Stimulated activated naive CD4-positive, alpha-beta T cell (primary cell): ENCODE data around the gene MAP1LC3B.

Experiments
- DNase-seq, 6 experiments: peaks; one replicate each; lab custom pipeline; 2025; lab: John Stamatoyannopoulos, UW

MAP1LC3B gene

DNA sequence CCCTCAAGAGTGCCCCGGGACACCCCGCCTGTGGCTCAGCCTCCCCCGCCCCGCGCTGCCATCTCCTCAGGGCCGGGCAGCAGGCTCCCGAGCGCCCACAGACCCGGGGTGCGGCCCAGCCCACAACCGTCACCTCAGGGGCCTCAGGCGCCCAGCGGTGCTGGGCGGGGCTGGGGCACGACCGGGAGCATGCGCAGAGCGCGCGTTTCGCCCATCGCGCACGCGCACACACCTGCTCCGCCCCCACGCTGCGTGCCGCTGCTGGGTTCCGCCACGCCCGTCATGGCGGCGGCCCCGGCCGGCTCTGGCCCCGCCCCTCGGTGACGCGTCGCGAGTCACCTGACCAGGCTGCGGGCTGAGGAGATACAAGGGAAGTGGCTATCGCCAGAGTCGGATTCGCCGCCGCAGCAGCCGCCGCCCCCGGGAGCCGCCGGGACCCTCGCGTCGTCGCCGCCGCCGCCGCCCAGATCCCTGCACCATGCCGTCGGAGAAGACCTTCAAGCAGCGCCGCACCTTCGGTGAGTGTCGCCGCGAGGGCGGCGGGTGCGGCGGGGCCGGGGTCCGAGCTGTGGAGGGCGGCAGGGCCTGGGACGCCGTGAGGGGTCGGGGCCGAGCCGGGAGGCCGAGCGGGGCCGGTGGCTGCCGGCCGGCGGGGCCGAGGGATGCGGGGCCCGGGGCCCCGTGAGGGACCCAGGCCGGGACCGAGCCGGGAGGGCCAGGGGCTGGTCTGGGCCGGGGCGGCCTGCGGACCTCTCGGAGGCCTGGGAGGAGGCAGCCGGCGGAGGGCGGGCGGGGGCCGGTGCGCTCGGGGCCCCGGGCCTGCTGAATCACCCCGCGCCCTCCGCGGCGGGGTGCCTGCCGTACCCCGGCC, at the start of gene MAP1LC3B:
Gene MAP1LC3B (plus strand): TSS at position 387 of the 871 bp plus-strand sequence. CDS start 92 bp downstream, at position 479.
- DNase-seq: peak; percentile 96 to 99 (median 98)

DNA sequence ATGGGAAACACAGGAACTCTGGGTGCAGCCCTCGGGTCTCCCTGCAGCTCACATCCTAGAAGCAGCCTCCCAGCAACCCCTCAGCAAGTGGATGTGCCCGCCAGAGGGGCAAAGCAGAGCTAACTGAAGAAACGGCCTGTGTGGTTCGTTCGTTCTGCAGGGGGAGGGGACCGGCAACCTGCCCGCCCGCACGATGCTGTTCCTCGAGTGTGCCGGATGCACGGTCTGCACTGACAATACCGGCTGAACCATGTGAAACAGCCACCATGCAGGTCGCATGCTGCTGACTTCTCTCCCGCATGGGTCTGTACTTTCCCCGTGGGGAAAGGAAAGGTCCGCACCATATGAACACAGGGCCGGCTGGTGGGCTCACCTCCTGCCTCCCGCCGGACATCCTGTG, 49.6 kb upstream of the MAP1LC3B start:
- no peak for DNase-seq

DNA sequence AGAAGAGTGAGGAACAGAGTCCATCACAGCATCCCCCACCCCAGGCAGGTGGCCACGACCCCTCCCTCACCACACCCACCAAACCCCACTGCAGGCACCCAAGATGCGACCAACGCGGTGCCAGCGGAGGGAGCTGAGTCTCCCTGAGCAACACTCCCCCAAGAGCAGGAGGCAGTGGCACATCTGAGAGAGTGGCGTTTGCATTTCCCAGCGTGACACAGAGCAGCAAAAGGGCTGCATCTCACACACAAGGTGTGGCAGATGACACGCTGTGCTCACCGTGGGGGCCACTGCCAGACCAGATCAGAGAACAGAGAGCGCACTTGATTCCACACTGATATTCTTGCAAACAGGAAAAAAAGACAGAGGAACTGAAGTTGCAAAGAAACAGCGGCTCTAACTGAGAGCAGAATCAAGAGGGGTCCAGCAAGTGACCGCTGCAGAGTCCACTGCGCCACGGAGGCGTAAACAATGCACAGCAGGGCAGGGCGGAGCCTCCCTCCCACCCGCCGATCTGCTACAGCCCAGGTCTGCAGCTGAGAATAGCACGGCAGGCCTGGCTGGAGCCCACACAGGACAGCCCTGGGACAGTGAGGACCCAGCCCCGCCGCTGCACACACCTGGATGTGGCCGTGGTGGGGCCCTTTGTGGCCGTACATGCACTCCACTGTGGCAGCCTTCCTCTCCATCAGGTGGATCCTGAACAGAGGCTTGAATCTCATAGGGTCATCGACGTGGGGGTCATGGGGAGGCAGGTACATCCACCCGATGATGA, 49.0 kb upstream of the MAP1LC3B start:
- no peak for DNase-seq

DNA sequence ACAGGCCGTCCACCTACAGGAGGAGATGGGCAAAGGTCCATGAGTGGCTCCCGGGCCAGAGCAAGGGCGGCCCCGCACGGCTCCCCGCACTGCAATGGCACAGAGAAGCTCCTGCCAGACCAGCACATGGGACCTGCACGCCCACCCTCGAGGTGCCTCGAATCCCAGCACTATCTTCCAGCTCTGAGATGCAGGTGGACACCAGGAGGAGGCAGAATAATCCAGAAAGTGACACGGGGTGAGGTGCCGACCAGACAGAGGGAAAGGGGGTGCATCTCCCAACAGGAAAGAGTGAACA, 48.4 kb upstream of the MAP1LC3B start:
- DNase-seq: no peak

DNA sequence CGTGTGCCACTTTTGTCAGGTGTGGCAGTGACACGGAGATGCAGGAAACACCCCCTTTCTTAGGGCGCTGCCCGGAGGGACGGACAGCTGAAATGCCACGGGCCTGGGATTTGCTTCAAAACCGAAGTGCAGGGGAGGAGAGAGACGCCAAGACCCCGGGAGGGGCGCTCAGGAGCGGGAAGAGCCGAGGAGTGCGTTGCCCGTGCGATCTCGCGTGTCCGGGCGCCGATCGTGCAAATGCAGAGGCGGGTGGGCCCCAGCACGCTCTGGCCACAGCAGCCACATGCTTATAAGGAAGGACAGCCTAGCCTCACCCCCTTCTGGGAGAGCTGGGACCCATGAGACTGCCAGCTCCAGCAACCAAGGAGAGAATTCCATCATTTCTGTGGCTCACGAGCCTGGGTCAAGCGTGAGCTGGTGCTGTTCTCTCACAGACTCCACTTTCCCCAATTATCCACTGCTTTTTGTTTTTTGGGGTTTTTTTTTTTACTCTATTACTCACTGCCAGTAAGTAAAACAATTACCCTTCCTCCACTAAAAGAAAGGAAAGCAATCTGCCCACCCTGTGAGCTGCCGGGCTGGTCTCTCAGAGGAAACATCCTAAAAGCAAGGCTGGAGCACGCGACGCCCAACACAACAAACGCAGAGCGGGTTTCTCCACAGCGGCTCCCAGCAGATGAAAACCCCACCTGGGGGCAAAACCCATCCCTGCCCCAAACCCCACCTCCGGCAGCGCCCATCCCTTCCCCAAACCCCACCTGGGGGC, 47.8 kb upstream of the MAP1LC3B start:
- no peak for DNase-seq

DNA sequence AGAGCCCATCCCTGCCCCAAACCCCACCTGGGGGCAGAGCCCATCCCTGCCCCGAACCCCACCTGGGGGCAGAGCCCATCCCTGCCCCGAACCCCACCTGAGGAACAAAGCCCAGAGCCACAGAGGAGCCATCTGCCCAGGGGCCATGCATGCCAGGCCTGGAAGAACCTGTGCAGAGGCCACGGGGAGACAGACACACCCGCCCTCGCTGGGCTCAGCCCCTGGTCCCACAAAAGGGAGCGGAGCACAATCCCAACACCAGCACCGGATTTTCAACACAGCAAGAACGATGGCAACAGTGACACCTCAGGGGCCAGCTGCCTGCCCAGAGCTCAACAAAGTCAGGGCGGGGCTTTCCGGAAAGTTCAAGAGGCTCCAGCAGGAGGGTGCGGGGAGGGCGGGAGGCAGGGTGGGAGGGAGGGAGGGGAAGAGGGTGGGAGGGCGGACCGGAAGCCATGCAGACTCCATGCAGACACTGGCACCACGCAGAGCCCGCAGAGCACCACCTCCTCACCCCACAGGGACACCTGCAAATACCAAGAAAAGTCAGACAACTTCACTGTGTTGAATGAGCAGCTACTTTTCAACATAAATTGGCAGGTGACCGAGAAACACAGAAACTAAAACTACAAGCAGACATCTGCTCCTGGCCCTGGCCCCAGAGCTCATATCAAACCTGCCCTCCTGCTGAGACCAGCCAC, 47.1 kb upstream of the MAP1LC3B start:
- DNase-seq: peak in 5 of 6 experiments; percentile 17 to 64 (median 43)

DNA sequence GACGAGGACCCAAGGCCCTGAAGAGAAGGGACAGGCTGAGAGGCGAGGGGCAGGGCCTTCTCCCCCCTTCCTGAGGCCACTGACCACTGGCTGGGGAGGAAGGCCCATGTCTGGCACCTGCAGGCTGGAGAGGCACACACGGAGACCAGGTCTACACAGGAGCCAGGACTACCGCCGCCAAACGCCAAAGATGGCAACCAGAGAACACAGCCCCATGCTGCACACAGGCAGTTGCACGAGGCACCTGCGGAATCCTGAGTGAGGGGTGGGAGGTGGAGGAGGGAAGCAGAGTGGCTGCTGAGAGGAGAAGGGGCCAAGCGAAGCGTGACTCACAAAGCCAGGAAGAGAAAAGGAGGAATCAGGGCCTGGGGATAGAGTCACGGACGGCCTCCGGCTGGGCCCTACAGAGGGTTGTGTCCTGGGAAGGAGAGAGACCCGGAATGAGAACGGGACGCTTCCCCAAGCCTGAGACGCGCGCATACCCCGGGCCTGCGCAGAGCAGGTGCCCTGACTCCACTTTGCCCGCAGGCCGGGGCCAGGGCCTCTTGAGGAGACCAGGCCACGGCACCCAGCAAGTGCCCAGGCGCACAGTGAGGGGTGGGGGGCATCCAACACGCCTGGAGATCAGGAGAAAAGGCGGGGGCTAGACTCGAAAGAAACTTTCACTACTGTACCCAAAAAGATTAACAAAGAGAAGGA, 46.3 kb upstream of the MAP1LC3B start:
- DNase-seq: no peak

DNA sequence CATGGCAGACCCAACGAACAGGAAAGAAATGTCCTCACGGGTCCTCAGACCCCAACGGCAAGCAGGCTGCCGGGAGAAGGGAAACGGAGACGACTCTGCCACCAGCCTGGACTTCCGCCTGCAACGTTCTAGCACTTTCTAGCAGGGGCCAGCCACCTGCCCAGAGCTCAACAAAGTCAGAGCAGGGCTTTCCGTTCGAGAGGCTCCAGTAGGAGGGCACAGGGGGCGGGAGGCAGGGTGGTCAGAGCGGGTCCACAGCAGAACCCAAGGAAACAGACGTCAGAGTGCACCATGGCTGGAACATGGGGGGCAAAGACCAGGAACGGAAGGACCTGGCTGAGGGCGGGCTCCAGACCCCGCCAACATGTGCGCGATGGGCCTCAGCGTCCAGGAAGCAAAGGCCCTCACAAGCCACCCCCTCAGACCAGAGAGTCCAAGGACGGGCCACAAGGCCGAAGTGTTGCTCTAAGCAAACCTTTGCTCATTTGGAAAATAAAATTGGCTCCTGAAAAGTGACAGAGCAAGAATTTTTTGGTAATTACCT, 45.5 kb upstream of the MAP1LC3B start:
- DNase-seq: no peak

DNA sequence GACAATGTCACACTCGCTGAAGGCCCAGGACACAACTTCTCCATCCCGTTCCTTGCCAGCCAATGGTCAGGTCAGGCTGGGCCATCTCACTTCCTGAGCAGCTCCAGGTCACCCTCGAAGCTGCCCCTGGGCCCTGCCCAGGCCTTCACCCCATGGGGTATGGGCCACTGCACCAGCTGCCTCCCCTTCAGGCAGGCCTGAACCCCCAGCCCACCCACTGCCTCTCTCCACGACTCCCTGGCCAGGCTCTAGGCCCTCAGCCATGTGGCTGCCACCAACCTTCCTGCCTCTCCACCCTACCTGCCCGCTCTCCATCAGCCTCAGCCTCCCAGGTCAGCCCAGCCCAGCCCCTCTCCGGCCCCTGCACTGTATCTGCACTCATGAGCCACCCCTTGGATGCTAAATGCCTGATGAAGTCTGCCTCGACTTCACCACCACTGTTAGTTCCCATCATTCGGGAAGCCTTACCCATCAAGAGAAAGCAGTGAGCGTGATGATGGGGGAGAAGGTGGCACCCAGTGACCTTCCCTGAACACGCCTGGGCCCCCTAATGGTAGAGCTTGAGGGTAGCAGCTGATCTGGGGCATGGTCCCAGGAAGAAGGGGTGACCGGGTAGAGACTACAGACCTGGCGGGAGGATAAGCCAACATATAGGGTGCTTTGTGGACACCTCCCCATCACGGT, 44.1 kb upstream of the MAP1LC3B start:
- no peak for DNase-seq

DNA sequence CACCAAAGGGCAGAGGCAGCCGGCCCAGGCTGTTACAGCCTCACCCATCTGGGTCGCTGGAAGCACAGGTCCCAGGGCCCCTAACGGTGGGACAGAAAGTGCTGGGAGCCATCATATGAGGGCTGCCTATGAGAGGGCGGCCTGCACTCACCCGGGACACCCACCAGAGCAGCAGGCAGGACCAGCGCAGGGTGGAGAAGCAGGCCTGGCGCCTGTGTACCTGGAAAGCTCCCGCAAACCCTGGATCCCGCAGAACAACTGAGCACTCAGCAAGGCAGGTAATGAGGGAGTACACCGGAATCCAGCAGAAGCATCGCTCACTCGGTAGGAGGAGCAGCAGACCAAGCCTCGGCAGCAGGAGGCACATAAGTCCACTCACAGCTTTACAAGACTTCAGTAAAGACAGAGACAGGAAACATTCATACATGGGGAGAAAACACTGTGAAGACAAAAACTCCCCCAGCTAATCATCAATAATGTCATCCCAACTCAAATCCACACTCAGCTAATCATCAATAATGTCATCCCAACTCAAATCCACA, 43.4 kb upstream of the MAP1LC3B start:
- DNase-seq: no peak

DNA sequence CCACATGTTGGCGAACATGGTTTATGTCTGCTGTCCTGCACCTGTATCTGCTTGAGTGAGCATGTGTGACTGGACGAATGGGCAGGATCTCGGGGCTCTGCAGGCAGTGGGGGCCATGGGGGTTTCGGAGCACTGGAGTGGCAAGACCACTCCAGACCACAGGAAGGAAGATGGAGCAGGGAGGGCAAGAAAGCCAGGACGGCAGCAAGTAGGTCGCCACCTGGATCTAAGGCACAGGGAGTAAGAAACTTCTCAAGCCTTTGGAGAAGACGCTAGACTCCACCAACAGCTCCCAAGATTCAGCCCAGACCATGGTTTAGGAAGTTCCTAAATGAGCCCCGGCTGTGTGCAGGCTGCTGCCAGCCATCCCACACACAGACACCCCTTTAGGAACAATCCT, 42.1 kb upstream of the MAP1LC3B start:
- no peak for DNase-seq

DNA sequence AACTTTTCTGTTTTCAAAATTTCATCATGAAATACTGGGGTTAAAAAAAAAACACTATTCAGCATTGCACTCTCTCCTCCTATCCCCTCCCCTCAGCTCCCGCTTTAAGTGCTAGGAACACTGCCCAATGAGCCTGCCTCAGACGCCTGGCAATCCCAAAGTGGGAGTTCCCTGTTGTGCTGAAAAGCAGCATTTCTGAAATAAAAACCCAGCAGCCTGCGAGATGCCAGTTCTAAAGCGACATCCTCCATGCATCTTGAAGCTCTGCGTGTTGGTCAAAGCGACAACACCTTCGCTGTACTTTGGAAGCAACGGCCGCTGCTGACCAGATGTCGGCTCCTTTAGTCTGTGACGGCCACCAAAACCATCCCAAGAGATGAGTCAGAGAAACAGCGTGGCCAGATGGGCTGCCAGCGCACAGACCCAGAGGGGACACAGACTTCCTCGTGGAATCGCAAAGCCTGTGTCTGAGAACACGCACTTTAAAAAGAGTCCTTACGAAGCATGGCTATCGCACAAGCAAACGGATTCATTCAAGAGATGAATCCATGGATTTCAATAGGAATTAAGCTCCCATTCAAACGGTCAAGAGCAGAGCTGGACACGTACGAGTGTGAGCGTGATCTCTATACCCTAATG, 41.3 kb upstream of the MAP1LC3B start:
- DNase-seq: no peak

DNA sequence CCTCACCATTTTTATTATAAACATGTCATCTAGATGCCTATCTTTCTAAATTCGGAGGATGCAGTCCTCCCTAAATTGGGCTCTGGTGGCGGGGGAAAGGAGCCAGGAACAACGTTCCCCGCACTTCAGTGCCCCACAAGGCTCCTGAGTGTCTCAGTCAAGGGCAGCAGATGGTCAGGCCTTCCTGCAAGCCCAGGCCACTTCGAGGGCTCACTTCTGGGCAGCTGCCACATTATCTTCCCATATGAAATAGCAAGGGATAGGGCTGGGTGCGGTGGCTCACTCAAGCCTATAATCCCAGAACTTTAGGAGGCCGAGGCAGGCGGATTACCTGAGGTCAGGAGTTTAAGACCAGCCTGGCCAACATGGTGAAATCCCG, 40.8 kb upstream of the MAP1LC3B start:
- DNase-seq: no peak

DNA sequence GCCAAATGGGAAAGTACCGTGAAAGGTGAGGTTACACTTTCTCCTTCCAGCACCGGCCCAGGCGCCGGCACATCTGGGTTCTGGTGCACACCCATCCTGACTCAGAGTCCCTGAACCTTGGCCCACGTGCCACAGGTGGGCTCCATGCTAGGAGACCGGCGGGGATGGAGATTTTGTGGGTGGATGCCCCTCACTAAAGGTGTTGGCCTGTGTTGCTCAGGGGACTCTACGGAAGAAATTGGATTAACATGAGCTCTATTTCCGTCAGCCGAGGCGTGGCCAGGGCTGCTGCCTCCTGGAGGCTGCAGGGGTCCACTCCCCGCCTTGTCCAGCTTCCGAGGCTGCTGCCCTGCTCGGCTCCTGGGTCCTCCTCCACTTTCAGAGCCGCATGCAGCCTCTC, 39.3 kb upstream of the MAP1LC3B start:
- no peak for DNase-seq

DNA sequence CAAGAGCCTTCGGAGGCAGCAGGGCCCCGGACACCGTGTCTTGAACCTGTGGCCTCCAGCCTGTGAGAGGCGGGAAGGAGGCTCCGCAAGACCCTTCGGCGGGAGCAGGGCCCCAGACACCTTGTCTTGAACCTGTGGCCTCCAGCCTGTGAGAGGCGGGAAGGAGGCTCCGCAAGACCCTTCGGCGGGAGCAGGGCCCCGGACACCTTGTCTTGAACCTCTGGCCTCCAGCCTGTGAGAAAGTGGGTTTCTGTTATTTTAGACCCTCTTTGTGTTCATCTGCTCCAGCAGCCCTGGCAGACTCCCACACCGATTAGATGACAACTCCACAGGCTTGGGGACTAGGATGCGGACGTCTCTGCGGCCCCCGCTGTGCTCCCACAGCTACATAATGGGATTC, 38.5 kb upstream of the MAP1LC3B start:
- no peak for DNase-seq

DNA sequence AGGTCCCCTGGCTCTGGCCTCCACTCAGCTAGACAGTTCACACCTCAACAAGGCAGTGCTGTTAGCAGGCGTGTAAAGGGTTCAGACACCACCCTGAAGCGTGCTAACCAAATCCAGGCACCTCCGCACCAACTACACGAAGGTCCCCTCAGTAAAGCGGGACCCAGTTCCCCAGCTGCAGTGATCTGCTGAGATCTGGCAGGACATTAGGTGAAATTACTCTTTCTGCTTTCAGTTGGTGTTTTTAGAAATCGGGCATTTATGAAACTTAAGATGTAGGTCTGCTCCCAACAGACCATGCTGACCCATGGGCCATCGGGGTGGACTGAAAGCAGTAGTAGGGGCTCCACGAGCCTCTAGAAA, 35.7 kb upstream of the MAP1LC3B start:
- DNase-seq: no peak

DNA sequence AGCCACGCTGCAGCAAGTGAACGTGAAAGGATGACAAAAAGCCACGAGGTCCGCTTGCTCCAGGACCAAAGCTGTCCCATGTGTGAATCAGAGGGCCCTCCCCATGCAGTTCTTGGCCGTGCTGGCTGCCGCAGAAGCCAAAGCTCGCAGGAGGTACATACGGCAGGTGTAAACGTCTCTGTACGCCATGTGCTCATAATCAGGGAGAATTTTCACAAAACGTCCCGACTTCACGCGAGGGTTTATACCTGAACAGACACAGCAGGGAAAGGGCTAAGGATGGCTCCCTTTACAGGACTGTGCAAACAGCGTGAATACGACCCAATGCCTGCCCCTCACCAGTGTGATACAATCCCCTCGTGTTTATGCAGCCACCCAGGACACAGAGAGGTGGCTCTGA, 33.9 kb upstream of the MAP1LC3B start:
- no peak for DNase-seq

DNA sequence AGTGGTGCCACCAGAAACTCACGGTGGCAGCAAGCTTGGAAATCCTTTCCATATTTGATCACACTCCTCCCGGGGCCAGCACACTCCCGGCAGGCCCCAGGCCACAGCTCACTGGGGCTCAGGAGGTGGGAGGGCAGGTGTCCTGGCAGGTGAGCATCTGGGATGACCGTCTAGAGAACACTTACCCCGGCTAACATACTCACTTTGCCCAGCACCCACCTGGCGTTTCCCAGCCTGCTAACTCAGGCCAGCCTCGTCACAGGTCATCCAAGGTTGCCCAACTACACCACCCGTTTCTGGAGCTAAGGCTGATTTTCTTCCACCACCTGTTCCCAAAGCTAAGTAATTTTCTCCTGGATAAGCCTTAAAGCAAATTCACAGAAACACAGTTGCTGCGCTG, 33.4 kb upstream of the MAP1LC3B start:
- DNase-seq: no peak

DNA sequence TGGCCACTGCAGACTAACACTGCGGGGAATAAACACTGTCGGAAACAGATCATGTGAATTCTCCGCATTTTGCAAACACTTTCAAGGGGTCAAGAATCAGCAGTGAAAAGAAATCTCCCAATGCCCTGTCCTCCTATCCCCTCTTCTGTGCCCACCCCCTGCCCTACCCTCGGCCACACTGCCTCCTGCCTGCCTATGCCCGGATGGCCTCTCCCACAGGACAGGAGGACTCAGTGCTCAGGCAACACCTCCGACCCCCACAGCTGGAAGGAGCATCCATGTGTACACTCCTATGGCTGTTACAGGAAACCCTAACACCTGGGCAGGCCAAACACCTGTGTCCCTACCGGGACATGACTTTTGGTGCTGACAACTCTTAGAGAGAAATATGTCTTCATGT, 33.0 kb upstream of the MAP1LC3B start:
- DNase-seq: no peak
